A549 (cell line): ENCODE measurements around the gene MITF.

Experiments used
- CBX8 ChIP-seq: fragments of 200-600 bp; sonication (generic); IDR thresholded peaks from 2 replicates; pipeline ENCODE4 v1.6.1; 2016
- CEBPB ChIP-seq, 2 experiments: fragments of >200 bp in 1 of 2; sonication (Bioruptor Twin) in 1 of 2; formaldehyde crosslinking in 1 of 2; IDR thresholded peaks; 2 replicates each; pipeline ENCODE4 v1.6.1; 2012 to 2016
- CTCF ChIP-seq: fragments of >200 bp; sonication (Bioruptor Twin); formaldehyde crosslinking; IDR thresholded peaks from 3 replicates; pipeline ENCODE4 v1.5.1; 2016
- EHF ChIP-seq: fragments of 250-450 bp; sonication (Bioruptor Pico); IDR thresholded peaks from 2 replicates; pipeline ENCODE4 v1.5.0; 2020; ENCODE audit warnings: mild to moderate bottlenecking
- EP300 ChIP-seq, 2 experiments: fragments of >200 bp; sonication (Bioruptor Twin); formaldehyde crosslinking; IDR thresholded peaks; 2 replicates in 1 of 2; 3 replicates in 1 of 2; pipeline ENCODE4 v1.6.1; 2016 to 2017
- JUN ChIP-seq, 2 experiments: fragments of >200 bp; sonication (Bioruptor Twin); formaldehyde crosslinking; IDR thresholded peaks; 2 replicates in 1 of 2; 3 replicates in 1 of 2; pipeline ENCODE4 v1.6.1; 2016 to 2017
- KDM1A ChIP-seq: fragments of 200-600 bp; sonication (generic); IDR thresholded peaks from 2 replicates; pipeline ENCODE4 v1.6.1; 2016; ENCODE audit warnings: low read depth, mild to moderate bottlenecking
- MYC ChIP-seq: IDR thresholded peaks from 2 replicates; pipeline ENCODE4 v1.6.1; 2012; ENCODE audit warnings: mild to moderate bottlenecking, inconsistent platforms, low read length, improper control_type of control experiment, borderline replicate concordance
- NFE2L2 ChIP-seq: fragments of 150-350 bp; conservative IDR thresholded peaks from 2 replicates; pipeline ENCODE4 v1.6.1; 2014; ENCODE audit warnings: low read length
- REST ChIP-seq: fragments of 200-600 bp; sonication (generic); IDR thresholded peaks from 2 replicates; pipeline ENCODE4 v1.6.1; 2016; ENCODE audit warnings: antibody characterized with exemption, mild to moderate bottlenecking, moderate library complexity
- ZC3H11A ChIP-seq: fragments of 450-650 bp; IDR thresholded peaks from 2 replicates; pipeline ENCODE4 v1.6.1; 2014; ENCODE audit warnings: antibody characterized with exemption, mild to moderate bottlenecking

- TF ChIP-seq CTCF (no peak), EP300 (IDR thresholded peaks at IDR 0.05) (no peak), ZC3H11A (no peak), NFE2L2 (no peak), CBX8 (no peak), CEBPB (IDR thresholded peaks at IDR 0.05) (no peak), JUN (IDR thresholded peaks at IDR 0.05) (no peak), KDM1A (no peak), REST (no peak), EHF (CRISPR knock-in tag) (no peak), MYC (no peak)
Observed at GRCh38 chr3:69762768-69763229, 23.5 kb downstream of the MITF start.
